WTC11 (cell line): Measurements from ENCODE around the gene ARHGDIG.

Experiments used
- ZNF232 ChIP-seq: sonication (generic); formaldehyde crosslinking; IDR thresholded peaks from 2 replicates; pipeline ENCODE4 v1.8.0; 2022; ENCODE audit warnings: mild to moderate bottlenecking, missing genetic modification reagents
- TF ChIP-seq, protein P1 (sequence below): sonication (generic); formaldehyde crosslinking; IDR thresholded peaks from 2 replicates; pipeline ENCODE4 v1.8.0; 2022; ENCODE audit warnings: mild to moderate bottlenecking, missing genetic modification reagents
- TF ChIP-seq, protein P2 (sequence below): fragments of 200-600 bp; IDR thresholded peaks from 2 replicates; pipeline ENCODE4 v1.8.0; 2022; ENCODE audit warnings: antibody characterized with exemption

DNA sequence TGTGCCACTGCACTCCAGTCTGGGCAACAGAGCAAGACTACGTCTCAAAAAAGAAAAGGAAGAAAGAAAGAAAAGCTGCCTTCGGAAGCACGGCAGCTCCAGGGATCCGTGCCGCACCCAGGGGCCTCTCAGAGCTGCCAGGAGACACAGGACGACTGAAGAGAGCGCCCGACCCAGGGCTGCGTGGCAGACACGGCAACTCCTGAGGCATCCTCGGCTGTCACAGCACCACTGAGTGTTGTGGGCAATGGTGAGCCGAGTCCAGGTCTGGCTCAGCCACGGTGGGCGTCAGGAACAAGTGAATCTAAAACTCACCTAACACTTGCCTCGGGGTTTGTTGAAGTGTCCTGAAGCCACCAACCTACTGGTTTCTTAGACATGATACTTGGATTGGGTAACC lies 31.3 kb downstream of the ARHGDIG start:
- TF ChIP-seq, protein P1, sequence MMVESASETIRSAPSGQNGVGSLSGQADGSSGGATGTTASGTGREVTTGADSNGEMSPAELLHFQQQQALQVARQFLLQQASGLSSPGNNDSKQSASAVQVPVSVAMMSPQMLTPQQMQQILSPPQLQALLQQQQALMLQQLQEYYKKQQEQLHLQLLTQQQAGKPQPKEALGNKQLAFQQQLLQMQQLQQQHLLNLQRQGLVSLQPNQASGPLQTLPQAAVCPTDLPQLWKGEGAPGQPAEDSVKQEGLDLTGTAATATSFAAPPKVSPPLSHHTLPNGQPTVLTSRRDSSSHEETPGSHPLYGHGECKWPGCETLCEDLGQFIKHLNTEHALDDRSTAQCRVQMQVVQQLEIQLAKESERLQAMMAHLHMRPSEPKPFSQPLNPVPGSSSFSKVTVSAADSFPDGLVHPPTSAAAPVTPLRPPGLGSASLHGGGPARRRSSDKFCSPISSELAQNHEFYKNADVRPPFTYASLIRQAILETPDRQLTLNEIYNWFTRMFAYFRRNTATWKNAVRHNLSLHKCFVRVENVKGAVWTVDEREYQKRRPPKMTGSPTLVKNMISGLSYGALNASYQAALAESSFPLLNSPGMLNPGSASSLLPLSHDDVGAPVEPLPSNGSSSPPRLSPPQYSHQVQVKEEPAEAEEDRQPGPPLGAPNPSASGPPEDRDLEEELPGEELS = no peak
- TF ChIP-seq, protein P2, sequence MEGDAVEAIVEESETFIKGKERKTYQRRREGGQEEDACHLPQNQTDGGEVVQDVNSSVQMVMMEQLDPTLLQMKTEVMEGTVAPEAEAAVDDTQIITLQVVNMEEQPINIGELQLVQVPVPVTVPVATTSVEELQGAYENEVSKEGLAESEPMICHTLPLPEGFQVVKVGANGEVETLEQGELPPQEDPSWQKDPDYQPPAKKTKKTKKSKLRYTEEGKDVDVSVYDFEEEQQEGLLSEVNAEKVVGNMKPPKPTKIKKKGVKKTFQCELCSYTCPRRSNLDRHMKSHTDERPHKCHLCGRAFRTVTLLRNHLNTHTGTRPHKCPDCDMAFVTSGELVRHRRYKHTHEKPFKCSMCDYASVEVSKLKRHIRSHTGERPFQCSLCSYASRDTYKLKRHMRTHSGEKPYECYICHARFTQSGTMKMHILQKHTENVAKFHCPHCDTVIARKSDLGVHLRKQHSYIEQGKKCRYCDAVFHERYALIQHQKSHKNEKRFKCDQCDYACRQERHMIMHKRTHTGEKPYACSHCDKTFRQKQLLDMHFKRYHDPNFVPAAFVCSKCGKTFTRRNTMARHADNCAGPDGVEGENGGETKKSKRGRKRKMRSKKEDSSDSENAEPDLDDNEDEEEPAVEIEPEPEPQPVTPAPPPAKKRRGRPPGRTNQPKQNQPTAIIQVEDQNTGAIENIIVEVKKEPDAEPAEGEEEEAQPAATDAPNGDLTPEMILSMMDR = no peak
- TF ChIP-seq ZNF232 (CRISPR knock-in tag) = no peak
